IMR-90 (cell line): ENCODE results near the gene SPATS2L. TPM values are rescaled to one million over a fixed set of nuclear protein-coding genes. Genes with fewer than 3 reads are reported as not detected.

ENCODE experiments used
- ATAC-seq: fragments of 200-7000 bp; cut with Tn5 transposase; 2 replicates; pipeline ENCODE4 v1.9.1; 2020; ENCODE audit warnings: low read depth, mild to moderate bottlenecking, moderate library complexity
- BruUV-seq: library from RNA; stranded (reverse); fragments of 400-500 nt; replicated peaks from 2 replicates; lab custom pipeline; 2021; lab: Mats Ljungman, UMichigan
- CTCF ChIA-PET: fragments of 300-600 bp; formaldehyde crosslinking; extraction: SDS; loops from one replicate; lab custom pipeline; 2021; ENCODE audit warnings: antibody characterized with exemption; lab: Yijun Ruan, JAX
- POLR2A ChIA-PET: fragments of 300-600 bp; sonication (Branson Sonifier 250); formaldehyde crosslinking; loops from one replicate; lab custom pipeline; 2022; ENCODE audit warnings: antibody characterized with exemption; ENCODE audit not compliant: unreplicated experiment; lab: Charles Lee
- DNase-seq: peaks from one replicate; pipeline ENCODE4 v3.0.0; 2013
- H2AFZ ChIP-seq: replicated peaks from 2 replicates; pipeline ENCODE3; 2013; ENCODE audit warnings: low read length, mild to moderate bottlenecking; ENCODE audit not compliant: poor library complexity
- H2AK5ac ChIP-seq: 2 replicates; pipeline ENCODE4 v1.6.1; 2013; ENCODE audit warnings: low read depth, low read length, inconsistent platforms
- H2AK9ac ChIP-seq: replicated peaks from 2 replicates; pipeline ENCODE3; 2013; ENCODE audit warnings: mild to moderate bottlenecking, low read depth, low read length, moderate library complexity; ENCODE audit not compliant: poor library complexity
- H2BK120ac ChIP-seq: 2 replicates; pipeline ENCODE4 v1.6.1; 2013; ENCODE audit warnings: low read depth, low read length, inconsistent platforms
- H2BK15ac ChIP-seq: 3 replicates; pipeline ENCODE4 v1.6.1; 2013; ENCODE audit warnings: low read depth, low read length, inconsistent platforms
- H2BK20ac ChIP-seq: 2 replicates; pipeline ENCODE4 v1.6.1; 2013; ENCODE audit warnings: low read depth, mild to moderate bottlenecking, inconsistent platforms, low read length, moderate library complexity
- H2BK5ac ChIP-seq: 2 replicates; pipeline ENCODE4 v1.6.1; 2013; ENCODE audit warnings: mild to moderate bottlenecking, low read depth, low read length, inconsistent platforms; ENCODE audit not compliant: poor library complexity, severe bottlenecking
- H3K14ac ChIP-seq: replicated peaks from 2 replicates; pipeline ENCODE4 v1.6.1; 2013; ENCODE audit warnings: low read depth, low read length, inconsistent platforms
- H3K18ac ChIP-seq: 2 replicates; pipeline ENCODE4 v1.6.1; 2013; ENCODE audit warnings: low read depth, low read length, control low read depth
- H3K23ac ChIP-seq: 2 replicates; pipeline ENCODE4 v1.6.1; 2013; ENCODE audit warnings: low read depth, low read length, inconsistent platforms
- H3K27ac ChIP-seq: 2 replicates; pipeline ENCODE4 v1.5.1; 2013; ENCODE audit warnings: mild to moderate bottlenecking, control low read depth, low read length; ENCODE audit not compliant: insufficient read depth
- H3K27me3 ChIP-seq: 2 replicates; pipeline ENCODE4 v1.6.1; 2013; ENCODE audit warnings: low read length; ENCODE audit not compliant: control insufficient read depth, insufficient read depth
- H3K36me3 ChIP-seq: 2 replicates; pipeline ENCODE4 v1.6.1; 2013; ENCODE audit warnings: low read length, mixed read lengths; ENCODE audit not compliant: control insufficient read depth, insufficient read depth
- H3K4ac ChIP-seq: 2 replicates; pipeline ENCODE4 v1.6.1; 2013; ENCODE audit warnings: low read depth, low read length, inconsistent platforms
- H3K4me1 ChIP-seq: 2 replicates; pipeline ENCODE4 v1.6.1; 2013; ENCODE audit warnings: low read length, mixed read lengths; ENCODE audit not compliant: control insufficient read depth, insufficient read depth
- H3K4me2 ChIP-seq: 2 replicates; pipeline ENCODE4 v1.6.1; 2013; ENCODE audit warnings: low read depth, mild to moderate bottlenecking, control low read depth, low read length, moderate library complexity
- H3K4me3 ChIP-seq: 2 replicates; pipeline ENCODE4 v1.5.1; 2013; ENCODE audit warnings: low read depth, mild to moderate bottlenecking, control low read depth, low read length, moderate library complexity; ENCODE audit not compliant: insufficient read depth
- H3K56ac ChIP-seq: 2 replicates; pipeline ENCODE4 v1.6.1; 2013; ENCODE audit warnings: low read length, inconsistent platforms; ENCODE audit not compliant: insufficient read depth; ENCODE audit errors: extremely low read depth
- H3K79me1 ChIP-seq, 2 experiments: 2 replicates each; pipeline ENCODE4 v1.6.1; 2013; ENCODE audit warnings: low read length in 2 of 2, inconsistent platforms in 1 of 2, low read depth in 1 of 2
- H3K9ac ChIP-seq: 2 replicates; pipeline ENCODE4 v1.6.1; 2013; ENCODE audit warnings: low read depth, low read length, control low read depth
- H3K9me1 ChIP-seq: 2 replicates; pipeline ENCODE4 v1.6.1; 2013; ENCODE audit warnings: low read length, inconsistent platforms; ENCODE audit not compliant: insufficient read depth
- H3K9me3 ChIP-seq: 2 replicates; pipeline ENCODE4 v1.6.1; 2013; ENCODE audit warnings: low read length; ENCODE audit not compliant: control insufficient read depth, insufficient read depth
- H4K20me1 ChIP-seq: 2 replicates; pipeline ENCODE4 v1.6.1; 2013; ENCODE audit warnings: low read length, inconsistent platforms; ENCODE audit not compliant: insufficient read depth
- H4K5ac ChIP-seq: 2 replicates; pipeline ENCODE4 v1.6.1; 2013; ENCODE audit warnings: mild to moderate bottlenecking, low read depth, low read length, control low read depth
- H4K8ac ChIP-seq, 2 experiments: 2 replicates each; pipeline ENCODE4 v1.6.1; 2013; ENCODE audit warnings: low read depth in 2 of 2, low read length in 2 of 2, control low read depth in 1 of 2, inconsistent platforms in 1 of 2
- H4K91ac ChIP-seq: 2 replicates; pipeline ENCODE4 v1.6.1; 2013; ENCODE audit warnings: low read depth, low read length, inconsistent platforms; ENCODE audit not compliant: insufficient read depth
- CEBPB ChIP-seq: IDR thresholded peaks from 2 replicates; pipeline ENCODE4 v1.6.1; 2012; ENCODE audit warnings: low read depth, low read length, improper control_type of control experiment
- CHD1 ChIP-seq: IDR thresholded peaks from 2 replicates; pipeline ENCODE4 v1.6.1; 2012; ENCODE audit warnings: low read depth, low read length, improper control_type of control experiment
- MAFK ChIP-seq: IDR thresholded peaks from 2 replicates; pipeline ENCODE4 v1.6.1; 2012; ENCODE audit warnings: low read depth, low read length, improper control_type of control experiment
- MAZ ChIP-seq: IDR thresholded peaks from 2 replicates; pipeline ENCODE4 v1.6.1; 2012; ENCODE audit warnings: low read depth, mild to moderate bottlenecking, low read length, improper control_type of control experiment, moderate library complexity, borderline replicate concordance
- MXI1 ChIP-seq: IDR thresholded peaks from 2 replicates; pipeline ENCODE4 v1.6.1; 2012; ENCODE audit warnings: low read depth, mild to moderate bottlenecking, low read length, moderate library complexity, borderline replicate concordance
- NFE2L2 ChIP-seq: fragments of 150-350 bp; IDR thresholded peaks from 2 replicates; pipeline ENCODE4 v1.6.1; 2016; ENCODE audit warnings: low read depth, mild to moderate bottlenecking, low read length
- RAD21 ChIP-seq: IDR thresholded peaks from 2 replicates; pipeline ENCODE4 v1.6.1; 2012; ENCODE audit warnings: low read length, improper control_type of control experiment
- RCOR1 ChIP-seq: IDR thresholded peaks from 2 replicates; pipeline ENCODE4 v1.6.1; 2012; ENCODE audit warnings: mild to moderate bottlenecking, low read length, improper control_type of control experiment; ENCODE audit not compliant: insufficient replicate concordance
- RFX5 ChIP-seq: IDR thresholded peaks from 2 replicates; pipeline ENCODE4 v1.8.0; 2012; ENCODE audit warnings: low read depth, mild to moderate bottlenecking, low read length, moderate library complexity
- SMC3 ChIP-seq: fragments of 150-350 bp; IDR thresholded peaks from 2 replicates; pipeline ENCODE4 v1.6.1; 2016; ENCODE audit warnings: low read depth, mild to moderate bottlenecking, antibody characterized with exemption, low read length, moderate library complexity
- WGBS, 2 experiments: methylation state at CpG; one replicate each; pipeline versions ENCODE4 v1.1.5 to v1.1.7; 2013; ENCODE audit warnings: missing lambda C conversion rate in 2 of 2; ENCODE audit not compliant: insufficient read length in 1 of 2; ENCODE audit errors: extremely low coverage in 2 of 2; 5-methylcytosine and 5-hydroxymethylcytosine counted together
- dilution Hi-C: fragments of 300-500 bp; cut with HindIII; formaldehyde crosslinking; loops from one replicate; pipeline ENCODE4 v1.14.3; 2018; ENCODE audit warnings: low sequenced_read_pairs; ENCODE audit not compliant: unreplicated experiment
- in situ Hi-C: fragments of 300-500 bp; cut with MboI; formaldehyde crosslinking; loops from 3 replicates; pipeline ENCODE4 v1.14.3; 2019; ENCODE audit warnings: low sequenced_read_pairs, inconsistent platforms, mixed read lengths
- intact Hi-C: fragments of 100-400 bp; cut with micrococcal nuclease; formaldehyde crosslinking; loops from 2 replicates; pipeline ENCODE4 v1.10.0; 2022
- polyA plus RNA-seq, 3 experiments: library from polyadenylated mRNA; depleted of rRNA; stranded (reverse); fragments of >200 nt; gene quantifications; 2 replicates each; pipeline ENCODE4 v1.2.3, GENCODE V29; 2012; ENCODE audit warnings: low replicate concordance in 1 of 3
- total RNA-seq: library from RNA; depleted of rRNA; stranded (reverse); fragments of >200 nt; gene quantifications from 2 replicates; pipeline ENCODE4 v1.2.3, GENCODE V29; 2012
- TF ChIP-seq, protein P1 (sequence below): fragments of 150-350 bp; IDR thresholded peaks from 2 replicates; pipeline ENCODE4 v1.6.1; 2017; ENCODE audit warnings: mild to moderate bottlenecking, antibody characterized with exemption, low read length, low read depth
- TF ChIP-seq, protein P2 (sequence below): fragments of 150-350 bp; IDR thresholded peaks from 2 replicates; pipeline ENCODE4 v1.6.1; 2016; ENCODE audit warnings: low read depth, mild to moderate bottlenecking, low read length, moderate library complexity, borderline replicate concordance
- TF ChIP-seq, protein P3 (sequence below): conservative IDR thresholded peaks from 2 replicates; pipeline ENCODE4 v1.5.1; 2012; ENCODE audit warnings: mild to moderate bottlenecking, low read depth, low read length, improper control_type of control experiment

SPATS2L gene
- total and polyA plus RNA-seq, 2 of the 4 experiments (the other 2 are of a cell fraction) = 118 to 155 TPM

DNA sequence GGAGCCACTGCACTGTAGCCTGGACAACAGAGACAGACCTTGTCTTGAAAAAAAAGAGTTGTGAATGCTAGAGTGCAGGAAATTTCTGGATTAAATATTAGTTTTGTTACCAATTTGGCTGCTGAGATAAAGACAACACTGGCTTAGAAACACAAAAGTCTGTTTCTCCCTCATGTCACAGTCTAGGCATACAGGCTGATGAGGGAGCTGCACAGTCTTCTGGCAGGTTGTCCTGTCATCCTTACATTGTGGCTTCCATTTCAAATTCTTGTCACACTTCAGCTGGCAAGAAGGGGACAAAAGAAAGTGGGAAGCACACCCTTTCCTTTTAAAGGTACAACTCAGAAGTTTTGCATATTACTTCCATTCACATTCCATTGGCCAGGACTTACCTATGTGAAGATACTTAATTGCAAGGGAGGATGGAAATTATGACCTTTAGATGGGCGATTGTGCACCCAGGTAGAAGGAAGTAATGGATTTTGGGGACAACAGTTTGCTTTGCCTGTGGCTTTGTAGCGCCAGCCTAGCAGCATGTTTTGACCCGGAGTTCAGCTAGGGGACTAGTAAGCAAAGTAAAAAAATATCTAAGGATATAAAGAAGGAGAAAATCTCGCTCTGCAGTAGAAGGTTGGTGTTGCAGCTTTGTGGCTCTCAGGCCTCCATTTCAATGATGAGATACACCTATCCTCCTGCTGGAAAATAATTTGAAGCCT is 55.9 kb downstream of the SPATS2L start:
- Histone ChIP-seq H3K27ac (no peak overlapping the region), H3K14ac (no peak overlapping the region), H3K4me2 (no peak overlapping the region), H4K8ac (no peak overlapping the region), H3K18ac (no peak overlapping the region), H3K79me1 (peaks cover 56 to 90% of the 10 kb centered on the region in 2 experiments), H4K91ac (no peak overlapping the region), H3K36me3 (peaks cover 5% of the 10 kb centered on the region; the same call in 1 of the 2 replicates), H2BK5ac (no peak overlapping the region), H4K5ac (no peak overlapping the region), H3K23ac (no peak overlapping the region), H3K9me3 (no peaks in the 10 kb centered on the region), H3K56ac (no peak overlapping the region), H2AK5ac (no peak overlapping the region), H3K9ac (no peak overlapping the region), H2BK120ac (no peak overlapping the region), H4K20me1 (peaks cover 21% of the 10 kb centered on the region), H2AFZ (no peak overlapping the region), H3K4me3 (no peak overlapping the region), H3K4me1 (peaks cover 6% of the 10 kb centered on the region), H2AK9ac (no peak overlapping the region), H2BK20ac (no peak overlapping the region), H3K4ac (no peak overlapping the region), H2BK15ac (no peak overlapping the region; the same call in 2 of the 3 replicates), H3K9me1 (peaks cover 27% of the 10 kb centered on the region), H3K27me3 (no peaks in the 10 kb centered on the region)
- dilution Hi-C loops = no loop called here
- in situ Hi-C loops = no loop called here
- ChIA-PET CTCF (interaction anchor here (0.6 to 1.3 kb wide), 2 partner anchors 9 kb away, joined by 3 read pairs; no protein-coding TSS in a partner anchor), POLR2A (no interaction called here)
- TF ChIP-seq, protein P1, sequence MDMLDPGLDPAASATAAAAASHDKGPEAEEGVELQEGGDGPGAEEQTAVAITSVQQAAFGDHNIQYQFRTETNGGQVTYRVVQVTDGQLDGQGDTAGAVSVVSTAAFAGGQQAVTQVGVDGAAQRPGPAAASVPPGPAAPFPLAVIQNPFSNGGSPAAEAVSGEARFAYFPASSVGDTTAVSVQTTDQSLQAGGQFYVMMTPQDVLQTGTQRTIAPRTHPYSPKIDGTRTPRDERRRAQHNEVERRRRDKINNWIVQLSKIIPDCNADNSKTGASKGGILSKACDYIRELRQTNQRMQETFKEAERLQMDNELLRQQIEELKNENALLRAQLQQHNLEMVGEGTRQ = no peak
- TF ChIP-seq, protein P2, sequence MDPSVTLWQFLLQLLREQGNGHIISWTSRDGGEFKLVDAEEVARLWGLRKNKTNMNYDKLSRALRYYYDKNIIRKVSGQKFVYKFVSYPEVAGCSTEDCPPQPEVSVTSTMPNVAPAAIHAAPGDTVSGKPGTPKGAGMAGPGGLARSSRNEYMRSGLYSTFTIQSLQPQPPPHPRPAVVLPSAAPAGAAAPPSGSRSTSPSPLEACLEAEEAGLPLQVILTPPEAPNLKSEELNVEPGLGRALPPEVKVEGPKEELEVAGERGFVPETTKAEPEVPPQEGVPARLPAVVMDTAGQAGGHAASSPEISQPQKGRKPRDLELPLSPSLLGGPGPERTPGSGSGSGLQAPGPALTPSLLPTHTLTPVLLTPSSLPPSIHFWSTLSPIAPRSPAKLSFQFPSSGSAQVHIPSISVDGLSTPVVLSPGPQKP = no peak
- no peak for TF ChIP-seq NFE2L2
- no peak for TF ChIP-seq CEBPB
- TF ChIP-seq RAD21 = no peak
- TF ChIP-seq RFX5 = no peak
- no peak for TF ChIP-seq MAFK
- TF ChIP-seq RCOR1 = no peak
- no peak for TF ChIP-seq MAZ
- no peak for TF ChIP-seq SMC3
- no peak for TF ChIP-seq CHD1
- TF ChIP-seq MXI1 = no peak
- TF ChIP-seq, protein P3, sequence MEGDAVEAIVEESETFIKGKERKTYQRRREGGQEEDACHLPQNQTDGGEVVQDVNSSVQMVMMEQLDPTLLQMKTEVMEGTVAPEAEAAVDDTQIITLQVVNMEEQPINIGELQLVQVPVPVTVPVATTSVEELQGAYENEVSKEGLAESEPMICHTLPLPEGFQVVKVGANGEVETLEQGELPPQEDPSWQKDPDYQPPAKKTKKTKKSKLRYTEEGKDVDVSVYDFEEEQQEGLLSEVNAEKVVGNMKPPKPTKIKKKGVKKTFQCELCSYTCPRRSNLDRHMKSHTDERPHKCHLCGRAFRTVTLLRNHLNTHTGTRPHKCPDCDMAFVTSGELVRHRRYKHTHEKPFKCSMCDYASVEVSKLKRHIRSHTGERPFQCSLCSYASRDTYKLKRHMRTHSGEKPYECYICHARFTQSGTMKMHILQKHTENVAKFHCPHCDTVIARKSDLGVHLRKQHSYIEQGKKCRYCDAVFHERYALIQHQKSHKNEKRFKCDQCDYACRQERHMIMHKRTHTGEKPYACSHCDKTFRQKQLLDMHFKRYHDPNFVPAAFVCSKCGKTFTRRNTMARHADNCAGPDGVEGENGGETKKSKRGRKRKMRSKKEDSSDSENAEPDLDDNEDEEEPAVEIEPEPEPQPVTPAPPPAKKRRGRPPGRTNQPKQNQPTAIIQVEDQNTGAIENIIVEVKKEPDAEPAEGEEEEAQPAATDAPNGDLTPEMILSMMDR = no peak
- intact Hi-C loops = no loop called here
- no TSS peak for BruUV-seq
- ATAC-seq (no peak), DNase-seq (no peak)
- WGBS, 2 experiments = 100% methylated on average over 1 of the region's 4 CpGs; no CpG with 5 or more reads in 1 of the 2 experiments
